Activated T-helper 1 cell treated with Interleukin-2 at 50 U/mL for 16 hours (primary cell): ENCODE results near the gene HTR1E.
"Not testable (repeated sequence)": the region's sequence is repeated elsewhere in the genome, so short reads cannot be mapped to it uniquely, and the experiment has no call there.

Experiments
- DNase-seq: peaks from one replicate; pipeline ENCODE4 v3.0.0-alpha.2; 2020; ENCODE audit warnings: low read depth

Gene HTR1E

GRCh38 chr6:86973088-86973487 is 35.8 kb downstream of the HTR1E start:
- no peak for DNase-seq

- no peak for DNase-seq
Observed at GRCh38 chr6:86978251-86978650, 40.9 kb downstream of the HTR1E start.

- no peak for DNase-seq
Observed at GRCh38 chr6:87001494-87001893, 64.2 kb downstream of the HTR1E start.

GRCh38 chr6:87002391-87002790 is 65.1 kb downstream of the HTR1E start:
- not testable (repeated sequence) for DNase-seq

- not testable (repeated sequence) for DNase-seq
Observed at GRCh38 chr6:87006541-87006940, 69.2 kb downstream of the HTR1E start.

- not testable (repeated sequence) for DNase-seq
Observed at GRCh38 chr6:87009581-87009980, 72.3 kb downstream of the HTR1E start.

- DNase-seq: no peak
Observed at GRCh38 chr6:87012035-87012434, 74.7 kb downstream of the HTR1E start.

- DNase-seq: no peak
Observed at GRCh38 chr6:87012743-87013142, 75.4 kb downstream of the HTR1E start.

GRCh38 chr6:87016772-87017171 is 79.4 kb downstream of the HTR1E start:
- no peak for DNase-seq

GRCh38 chr6:87027021-87027420 is 89.7 kb downstream of the HTR1E start:
- DNase-seq: no peak

- no peak for DNase-seq
Observed at GRCh38 chr6:87029711-87030314, 92.5 kb downstream of the HTR1E start.

GRCh38 chr6:87040729-87041128 is 103.4 kb downstream of the HTR1E start:
- DNase-seq: no peak

- DNase-seq: no peak
Observed at GRCh38 chr6:87045521-87046075, 108.3 kb downstream of the HTR1E start.

- DNase-seq: no peak
Observed at GRCh38 chr6:87049779-87050178, 112.5 kb downstream of the HTR1E start.

- no peak for DNase-seq
Observed at GRCh38 chr6:87053312-87053711, 116.0 kb downstream of the HTR1E start.

GRCh38 chr6:87054143-87054833 is 117.0 kb downstream of the HTR1E start:
- no peak for DNase-seq

GRCh38 chr6:87059943-87060342 is 122.6 kb downstream of the HTR1E start:
- no peak for DNase-seq

GRCh38 chr6:87065117-87065516 is 127.8 kb downstream of the HTR1E start:
- DNase-seq: no peak
